ENCODE results near the gene MAMDC2. TPM values are rescaled to one million over a fixed set of nuclear protein-coding genes. Genes with fewer than 3 reads are reported as not detected.

MAMDC2 gene
- total RNA-seq (0.47 TPM), polyA plus RNA-seq (1.2 TPM)
- long read RNA-seq, donor 1 = 0 reads
- long read RNA-seq, donor 2 = 0 reads
- long read RNA-seq, donor 3 = 0 reads
- long read RNA-seq, donor 4 = 0 reads
- long read RNA-seq, donor 5 = 0 reads
- long read RNA-seq, donor 6 = 0 reads
- long read RNA-seq, donor 7 = 0 reads
- long read RNA-seq, donor 8 = 0 reads
- long read RNA-seq, donor 9, partial matches to known transcripts = 0 of 1 reads
- long read RNA-seq, donor 9, other reads (novel, unspliced or antisense) = 0 of 1 reads
- long read RNA-seq, donor 10 = 0 reads

DNA sequence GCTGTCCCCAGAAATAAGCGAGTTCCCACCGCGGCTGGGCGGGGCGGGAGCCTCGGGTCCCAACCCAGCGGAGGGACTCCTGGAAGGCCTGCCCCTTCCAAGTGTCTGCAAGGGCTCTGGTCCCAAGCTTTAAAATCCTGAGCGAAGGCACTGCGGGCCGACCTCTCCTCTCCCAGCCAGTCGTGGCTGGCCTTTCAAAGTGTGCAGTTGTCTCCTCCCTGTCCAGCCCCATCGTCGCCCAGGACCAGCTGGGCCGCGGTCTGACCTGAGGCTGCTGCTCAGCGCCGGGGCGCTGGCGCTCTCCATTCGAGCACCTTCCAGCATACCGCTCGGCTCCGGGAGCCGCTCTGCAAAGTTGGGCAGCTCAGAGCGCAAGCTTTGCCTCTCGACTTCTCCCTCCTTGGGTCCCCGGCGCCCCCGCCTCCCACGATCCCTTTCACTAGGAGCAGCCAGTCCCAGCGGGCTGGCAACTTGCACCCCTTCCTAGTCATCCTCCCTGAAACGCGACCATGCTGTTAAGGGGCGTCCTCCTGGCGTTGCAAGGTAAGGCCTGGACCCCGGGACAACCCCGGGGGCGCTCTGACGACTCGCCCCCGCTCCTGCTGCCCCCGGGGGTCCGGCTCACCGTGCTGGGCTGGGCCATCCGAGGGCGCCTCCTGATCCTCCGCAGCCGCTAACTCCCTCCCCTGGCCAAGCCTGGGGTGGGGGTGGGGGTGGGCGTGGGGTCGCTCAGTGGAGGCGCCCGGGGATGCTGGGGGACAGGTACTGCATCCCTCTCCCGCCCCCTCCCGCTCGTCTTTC lies at the start of gene MAMDC2:
Gene MAMDC2, plus strand, starts transcription at position 160 of the 801 bp plus-strand sequence. Its CDS starts 350 bp downstream, at position 510.
- H3K36me3 ChIP-seq (ENCODE audit: control insufficient read depth in 2 of 2, insufficient read depth in 2 of 2, low read length in 1 of 2) = no peaks in the 10 kb centered on the region
- H3K27ac ChIP-seq (ENCODE audit: low read depth in 1 of 2, low read length in 1 of 2) = peak within 1 kb of the TSS in 1 of 2 donors; percentile 18
- H3K4me1 ChIP-seq (ENCODE audit: control insufficient read depth in 2 of 2, insufficient read depth in 2 of 2, low read length in 2 of 2) = no peaks in the 10 kb centered on the region
- peak within 1 kb of the TSS in 1 of 2 donors; percentile 6 for H3K4me3 ChIP-seq (ENCODE audit: low read length in 2 of 2)
- WGBS = 4% methylated on average over 55 of the region's 55 CpGs
- no peaks in the 10 kb centered on the region for H3K9me3 ChIP-seq (ENCODE audit: control insufficient read depth in 2 of 2, insufficient read depth in 1 of 2, low read length in 1 of 2)
- no peak for DNase-seq (ENCODE audit: low read depth in 6 of 9, low spot score in 9 of 9)
- peaks cover 17 to 48% of the 10 kb centered on the region in 2 donors for H3K27me3 ChIP-seq (ENCODE audit: control insufficient read depth in 2 of 2, insufficient read depth in 1 of 2, low read length in 1 of 2)

DNA sequence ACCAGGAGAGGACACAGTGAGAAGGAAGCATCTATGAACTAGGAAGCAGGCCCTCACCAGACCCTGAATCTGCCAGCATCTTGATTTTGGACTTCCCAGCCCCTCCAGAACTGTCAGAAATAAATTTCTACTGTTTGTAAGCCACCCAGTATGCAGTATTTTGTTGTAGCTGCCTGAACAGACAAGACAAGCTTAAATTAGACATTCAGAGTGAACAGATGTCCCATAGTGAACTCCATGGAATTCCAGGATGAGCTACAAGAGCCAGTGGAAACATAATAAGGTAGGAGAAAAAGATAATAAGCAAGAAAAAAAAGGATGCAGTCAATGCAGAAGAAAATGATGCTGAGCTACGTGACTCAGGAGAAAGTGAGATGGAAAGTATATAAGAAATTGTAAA lies 47.8 kb upstream of the MAMDC2 start:
- DNase-seq (ENCODE audit: low read depth in 6 of 9, low spot score in 9 of 9) = no peak
- H3K9me3 ChIP-seq (ENCODE audit: control insufficient read depth in 2 of 2, insufficient read depth in 1 of 2, low read length in 1 of 2) = no peaks in the 10 kb centered on the region
- no peak overlapping the region for H3K27ac ChIP-seq (ENCODE audit: low read depth in 1 of 2, low read length in 1 of 2)
- no peaks in the 10 kb centered on the region for H3K27me3 ChIP-seq (ENCODE audit: control insufficient read depth in 2 of 2, insufficient read depth in 1 of 2, low read length in 1 of 2)
- H3K4me3 ChIP-seq (ENCODE audit: low read length in 2 of 2) = no peak overlapping the region
- no peaks in the 10 kb centered on the region for H3K36me3 ChIP-seq (ENCODE audit: control insufficient read depth in 2 of 2, insufficient read depth in 2 of 2, low read length in 1 of 2)
- no peaks in the 10 kb centered on the region for H3K4me1 ChIP-seq (ENCODE audit: control insufficient read depth in 2 of 2, insufficient read depth in 2 of 2, low read length in 2 of 2)
- 100% methylated on average over 1 of the region's 1 CpG for WGBS

GRCh38 chr9:69996967-69997366 lies 46.7 kb upstream of the MAMDC2 start:
- H3K4me1 ChIP-seq (ENCODE audit: control insufficient read depth in 2 of 2, insufficient read depth in 2 of 2, low read length in 2 of 2) = no peaks in the 10 kb centered on the region
- 91% methylated on average over 2 of the region's 2 CpGs for WGBS
- no peak overlapping the region for H3K4me3 ChIP-seq (ENCODE audit: low read length in 2 of 2)
- H3K27me3 ChIP-seq (ENCODE audit: control insufficient read depth in 2 of 2, insufficient read depth in 1 of 2, low read length in 1 of 2) = no peaks in the 10 kb centered on the region
- no peak for DNase-seq (ENCODE audit: low read depth in 6 of 9, low spot score in 9 of 9)
- no peaks in the 10 kb centered on the region for H3K9me3 ChIP-seq (ENCODE audit: control insufficient read depth in 2 of 2, insufficient read depth in 1 of 2, low read length in 1 of 2)
- no peaks in the 10 kb centered on the region for H3K36me3 ChIP-seq (ENCODE audit: control insufficient read depth in 2 of 2, insufficient read depth in 2 of 2, low read length in 1 of 2)
- H3K27ac ChIP-seq (ENCODE audit: low read depth in 1 of 2, low read length in 1 of 2) = no peak overlapping the region

DNA sequence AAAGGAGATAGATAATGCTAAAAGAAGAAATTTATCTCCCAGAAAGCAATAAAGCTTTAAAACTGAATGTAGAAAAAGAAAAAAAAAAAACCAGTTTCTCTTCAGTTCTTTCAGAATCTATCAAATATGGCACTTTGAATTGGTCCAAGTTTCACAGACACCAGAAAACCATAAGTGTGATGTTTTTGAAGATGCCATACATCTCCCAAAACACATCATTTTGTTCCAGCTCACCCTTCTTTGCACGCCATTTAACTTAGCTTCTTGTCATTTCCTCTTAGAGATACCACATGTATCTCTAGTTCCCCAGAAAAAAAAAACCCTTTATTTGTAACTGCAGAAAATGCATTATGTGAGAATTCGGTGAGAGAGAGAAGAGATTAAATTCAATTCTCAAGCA lies 46.1 kb upstream of the MAMDC2 start:
- H3K27ac ChIP-seq (ENCODE audit: low read depth in 1 of 2, low read length in 1 of 2) = no peak overlapping the region
- 88% methylated on average over 2 of the region's 2 CpGs for WGBS

DNA sequence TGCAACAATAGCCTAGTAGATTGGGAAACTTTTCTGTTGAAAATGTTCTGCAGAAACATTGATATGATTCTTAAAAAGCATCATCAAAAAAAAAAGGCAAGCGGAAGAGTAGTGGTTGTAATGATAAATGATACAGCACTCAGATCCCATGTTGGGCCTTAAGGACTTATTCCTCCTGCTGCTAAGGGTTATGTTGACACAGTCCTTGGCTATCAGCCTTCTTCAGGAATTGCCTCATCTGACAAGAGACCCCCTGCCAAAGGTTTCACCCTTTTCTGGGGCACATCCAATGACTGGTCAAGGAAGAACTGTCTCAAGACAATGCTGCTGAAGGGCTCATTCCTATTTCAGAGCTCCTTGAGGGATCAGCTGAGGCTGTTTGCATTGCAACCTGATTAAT lies 44.3 kb upstream of the MAMDC2 start:
- no peaks in the 10 kb centered on the region for H3K36me3 ChIP-seq (ENCODE audit: control insufficient read depth in 2 of 2, insufficient read depth in 2 of 2, low read length in 1 of 2)
- no peak for DNase-seq (ENCODE audit: low read depth in 6 of 9, low spot score in 9 of 9)
- 98% methylated on average over 1 of the region's 1 CpG for WGBS
- no peak overlapping the region for H3K4me3 ChIP-seq (ENCODE audit: low read length in 2 of 2)
- no peak overlapping the region for H3K27ac ChIP-seq (ENCODE audit: low read depth in 1 of 2, low read length in 1 of 2)
- H3K27me3 ChIP-seq (ENCODE audit: control insufficient read depth in 2 of 2, insufficient read depth in 1 of 2, low read length in 1 of 2) = no peaks in the 10 kb centered on the region
- no peaks in the 10 kb centered on the region for H3K4me1 ChIP-seq (ENCODE audit: control insufficient read depth in 2 of 2, insufficient read depth in 2 of 2, low read length in 2 of 2)
- H3K9me3 ChIP-seq (ENCODE audit: control insufficient read depth in 2 of 2, insufficient read depth in 1 of 2, low read length in 1 of 2) = no peaks in the 10 kb centered on the region

More for the DNA sequence above, 46.1 kb upstream of the MAMDC2 start:
- Histone ChIP-seq H3K27me3 (ENCODE audit: control insufficient read depth in 2 of 2, insufficient read depth in 1 of 2, low read length in 1 of 2) (no peaks in the 10 kb centered on the region), H3K4me1 (ENCODE audit: control insufficient read depth in 2 of 2, insufficient read depth in 2 of 2, low read length in 2 of 2) (no peaks in the 10 kb centered on the region), H3K9me3 (ENCODE audit: control insufficient read depth in 2 of 2, insufficient read depth in 1 of 2, low read length in 1 of 2) (no peaks in the 10 kb centered on the region), H3K4me3 (ENCODE audit: low read length in 2 of 2) (no peak overlapping the region), H3K36me3 (ENCODE audit: control insufficient read depth in 2 of 2, insufficient read depth in 2 of 2, low read length in 1 of 2) (no peaks in the 10 kb centered on the region)
- DNase-seq (ENCODE audit: low read depth in 6 of 9, low spot score in 9 of 9) = no peak

DNA sequence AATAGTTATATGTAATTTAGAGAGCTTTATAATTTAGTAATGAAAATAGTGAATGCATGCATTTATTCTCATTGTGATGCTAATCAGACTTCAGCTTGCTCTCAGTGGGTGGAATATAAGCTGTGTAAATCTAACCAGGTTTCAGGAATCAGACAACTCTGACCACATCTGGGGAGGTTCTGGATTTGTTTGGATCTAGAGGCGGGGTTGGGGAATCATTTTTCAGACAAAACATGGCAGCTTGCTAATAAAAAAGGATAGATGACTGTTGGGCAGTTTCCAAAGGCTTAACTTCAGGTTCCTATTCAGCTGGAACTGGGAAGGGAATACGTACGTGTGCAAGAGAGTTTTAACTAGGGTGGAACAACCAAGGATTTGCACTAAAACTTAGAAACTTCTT lies 43.2 kb upstream of the MAMDC2 start:
- Histone ChIP-seq H3K27ac (ENCODE audit: low read depth in 1 of 2, low read length in 1 of 2) (no peak overlapping the region), H3K36me3 (ENCODE audit: control insufficient read depth in 2 of 2, insufficient read depth in 2 of 2, low read length in 1 of 2) (no peaks in the 10 kb centered on the region), H3K27me3 (ENCODE audit: control insufficient read depth in 2 of 2, insufficient read depth in 1 of 2, low read length in 1 of 2) (no peaks in the 10 kb centered on the region), H3K4me3 (ENCODE audit: low read length in 2 of 2) (no peak overlapping the region), H3K4me1 (ENCODE audit: control insufficient read depth in 2 of 2, insufficient read depth in 2 of 2, low read length in 2 of 2) (no peaks in the 10 kb centered on the region), H3K9me3 (ENCODE audit: control insufficient read depth in 2 of 2, insufficient read depth in 1 of 2, low read length in 1 of 2) (no peaks in the 10 kb centered on the region)
- 94% methylated on average over 3 of the region's 3 CpGs for WGBS
- DNase-seq (ENCODE audit: low read depth in 6 of 9, low spot score in 9 of 9) = no peak

DNA sequence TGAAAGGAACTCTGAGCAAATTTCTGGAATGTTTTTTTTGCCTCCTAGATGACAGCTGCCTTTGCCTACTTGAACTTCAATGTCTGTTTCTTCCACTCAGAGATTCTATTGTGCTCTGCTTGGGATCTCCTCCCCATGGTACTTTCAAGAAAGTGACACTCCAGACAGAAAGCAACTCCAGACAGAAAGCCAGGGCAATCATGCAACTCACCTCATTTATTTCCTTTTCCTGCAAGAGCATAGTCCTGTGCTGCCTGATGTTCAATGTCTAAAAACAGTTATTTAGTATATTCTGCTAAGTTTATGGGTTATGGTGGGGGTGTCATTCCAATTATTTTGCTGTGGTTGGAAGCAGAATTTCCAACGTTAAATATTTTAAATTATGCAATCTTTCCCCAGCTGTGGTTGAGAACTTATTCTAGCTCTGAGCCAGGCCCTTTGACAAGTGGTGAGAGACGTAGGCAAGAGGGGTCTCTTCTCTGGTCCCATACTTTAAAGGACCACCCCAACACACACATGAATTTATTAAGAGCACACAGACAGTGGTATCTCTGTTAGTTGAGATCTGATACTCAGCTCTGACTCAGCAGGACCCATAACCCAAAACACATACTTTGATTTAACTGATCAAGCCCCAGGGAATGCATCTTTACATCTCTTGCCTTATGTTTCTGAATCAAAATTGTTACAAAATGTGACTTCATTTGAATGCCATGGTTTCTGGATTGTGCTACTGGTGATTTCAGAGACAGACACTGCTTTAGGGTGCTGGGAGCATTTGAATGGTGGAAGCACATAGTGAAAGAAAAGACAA lies 39.5 kb upstream of the MAMDC2 start:
- H3K27ac ChIP-seq (ENCODE audit: low read depth in 1 of 2, low read length in 1 of 2) = no peak overlapping the region
- H3K36me3 ChIP-seq (ENCODE audit: control insufficient read depth in 2 of 2, insufficient read depth in 2 of 2, low read length in 1 of 2) = no peaks in the 10 kb centered on the region
- no peaks in the 10 kb centered on the region for H3K27me3 ChIP-seq (ENCODE audit: control insufficient read depth in 2 of 2, insufficient read depth in 1 of 2, low read length in 1 of 2)
- DNase-seq (ENCODE audit: low read depth in 6 of 9, low spot score in 9 of 9) = no peak
- 91% methylated on average over 2 of the region's 2 CpGs for WGBS
- no peak overlapping the region for H3K4me3 ChIP-seq (ENCODE audit: low read length in 2 of 2)
- no peaks in the 10 kb centered on the region for H3K4me1 ChIP-seq (ENCODE audit: control insufficient read depth in 2 of 2, insufficient read depth in 2 of 2, low read length in 2 of 2)
- H3K9me3 ChIP-seq (ENCODE audit: control insufficient read depth in 2 of 2, insufficient read depth in 1 of 2, low read length in 1 of 2) = no peaks in the 10 kb centered on the region

GRCh38 chr9:70006306-70006705 lies 37.3 kb upstream of the MAMDC2 start:
- 94% methylated on average over 3 of the region's 3 CpGs for WGBS
- no peaks in the 10 kb centered on the region for H3K9me3 ChIP-seq (ENCODE audit: control insufficient read depth in 2 of 2, insufficient read depth in 1 of 2, low read length in 1 of 2)
- H3K36me3 ChIP-seq (ENCODE audit: control insufficient read depth in 2 of 2, insufficient read depth in 2 of 2, low read length in 1 of 2) = no peaks in the 10 kb centered on the region
- no peak for DNase-seq (ENCODE audit: low read depth in 6 of 9, low spot score in 9 of 9)
- H3K27ac ChIP-seq (ENCODE audit: low read depth in 1 of 2, low read length in 1 of 2) = no peak overlapping the region
- H3K4me1 ChIP-seq (ENCODE audit: control insufficient read depth in 2 of 2, insufficient read depth in 2 of 2, low read length in 2 of 2) = no peaks in the 10 kb centered on the region
- H3K27me3 ChIP-seq (ENCODE audit: control insufficient read depth in 2 of 2, insufficient read depth in 1 of 2, low read length in 1 of 2) = no peaks in the 10 kb centered on the region
- no peak overlapping the region for H3K4me3 ChIP-seq (ENCODE audit: low read length in 2 of 2)

GRCh38 chr9:70007831-70008230 lies 35.8 kb upstream of the MAMDC2 start:
- 94% methylated on average over 2 of the region's 2 CpGs for WGBS

More at GRCh38 chr9:70007831-70008230, 35.8 kb upstream of the MAMDC2 start:
- Histone ChIP-seq H3K4me1 (ENCODE audit: control insufficient read depth in 2 of 2, insufficient read depth in 2 of 2, low read length in 2 of 2) (no peaks in the 10 kb centered on the region), H3K27ac (ENCODE audit: low read depth in 1 of 2, low read length in 1 of 2) (no peak overlapping the region), H3K36me3 (ENCODE audit: control insufficient read depth in 2 of 2, insufficient read depth in 2 of 2, low read length in 1 of 2) (no peaks in the 10 kb centered on the region), H3K4me3 (ENCODE audit: low read length in 2 of 2) (no peak overlapping the region), H3K9me3 (ENCODE audit: control insufficient read depth in 2 of 2, insufficient read depth in 1 of 2, low read length in 1 of 2) (no peaks in the 10 kb centered on the region), H3K27me3 (ENCODE audit: control insufficient read depth in 2 of 2, insufficient read depth in 1 of 2, low read length in 1 of 2) (no peaks in the 10 kb centered on the region)
- DNase-seq (ENCODE audit: low read depth in 6 of 9, low spot score in 9 of 9) = no peak
